ENCODE measurements around the gene ALK. TPM values are rescaled to one million over a fixed set of nuclear protein-coding genes. Genes with fewer than 3 reads are reported as not detected.
A peak's percentile ranks its signal among the peaks of the same experiment; 100 is the strongest.

ALK gene
- total RNA-seq, 1 experiment from 2014 or later: 14.7 TPM

DNA sequence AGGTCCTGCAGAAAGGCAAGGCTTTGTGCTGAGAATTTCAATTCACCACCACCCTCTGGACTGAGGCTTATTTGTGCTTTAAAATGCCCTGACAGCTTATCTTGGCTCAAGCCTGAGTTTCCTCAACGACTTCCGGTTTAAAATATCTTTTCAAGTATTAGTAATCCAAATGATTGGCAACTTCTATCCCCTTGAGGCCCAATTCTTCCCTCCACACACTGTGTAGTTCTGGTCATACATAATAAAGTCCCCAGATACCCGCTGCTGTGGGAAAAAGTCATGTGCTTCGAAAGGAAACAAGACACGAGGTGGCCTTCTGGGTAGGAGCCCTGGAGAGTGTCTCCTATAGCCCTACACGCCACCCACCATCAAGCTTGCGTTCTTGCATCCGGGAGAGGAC lies 393.4 kb downstream of the ALK start:
- POLR2A ChIA-PET (ENCODE audit: low non-redundant PET): no interaction called here
- BruUV-seq (replicated peaks): no TSS peak
- intact Hi-C loops (cut with micrococcal nuclease; ENCODE audit: unreplicated experiment): no loop called here
- CTCF ChIA-PET: no interaction called here
- DNase-seq (ENCODE audit: low spot score): peak; percentile 87
- Histone ChIP-seq H3K36me3 (ENCODE audit: insufficient read depth, low read length, poor library complexity, severe bottlenecking) (no peaks in the 10 kb centered on the region), H3K27me3 (replicated peaks; ENCODE audit: insufficient read depth, low read depth, low read length, poor library complexity) (no peaks in the 10 kb centered on the region), H3K4me1 (ENCODE audit: insufficient read depth, low read length, poor library complexity, severe bottlenecking) (peaks cover 29% of the 10 kb centered on the region), H3K4me3 (ENCODE audit: low read depth, low read length, poor library complexity, severe bottlenecking) (no peak overlapping the region), H3K27ac (ENCODE audit: low read depth, low read length, poor library complexity, severe bottlenecking) (no peak overlapping the region), H3K9me3 (ENCODE audit: low read depth, low read length, poor library complexity, severe bottlenecking) (no peaks in the 10 kb centered on the region)
- TF ChIP-seq, protein P1, sequence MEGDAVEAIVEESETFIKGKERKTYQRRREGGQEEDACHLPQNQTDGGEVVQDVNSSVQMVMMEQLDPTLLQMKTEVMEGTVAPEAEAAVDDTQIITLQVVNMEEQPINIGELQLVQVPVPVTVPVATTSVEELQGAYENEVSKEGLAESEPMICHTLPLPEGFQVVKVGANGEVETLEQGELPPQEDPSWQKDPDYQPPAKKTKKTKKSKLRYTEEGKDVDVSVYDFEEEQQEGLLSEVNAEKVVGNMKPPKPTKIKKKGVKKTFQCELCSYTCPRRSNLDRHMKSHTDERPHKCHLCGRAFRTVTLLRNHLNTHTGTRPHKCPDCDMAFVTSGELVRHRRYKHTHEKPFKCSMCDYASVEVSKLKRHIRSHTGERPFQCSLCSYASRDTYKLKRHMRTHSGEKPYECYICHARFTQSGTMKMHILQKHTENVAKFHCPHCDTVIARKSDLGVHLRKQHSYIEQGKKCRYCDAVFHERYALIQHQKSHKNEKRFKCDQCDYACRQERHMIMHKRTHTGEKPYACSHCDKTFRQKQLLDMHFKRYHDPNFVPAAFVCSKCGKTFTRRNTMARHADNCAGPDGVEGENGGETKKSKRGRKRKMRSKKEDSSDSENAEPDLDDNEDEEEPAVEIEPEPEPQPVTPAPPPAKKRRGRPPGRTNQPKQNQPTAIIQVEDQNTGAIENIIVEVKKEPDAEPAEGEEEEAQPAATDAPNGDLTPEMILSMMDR (conservative IDR thresholded peaks at IDR 0.05; ENCODE audit: low read depth, low read length): no peak
- TF ChIP-seq EZH2 (IDR thresholded peaks at IDR 0.05; ENCODE audit: borderline replicate concordance, low read depth, low read length, poor library complexity, severe bottlenecking): no peak

DNA sequence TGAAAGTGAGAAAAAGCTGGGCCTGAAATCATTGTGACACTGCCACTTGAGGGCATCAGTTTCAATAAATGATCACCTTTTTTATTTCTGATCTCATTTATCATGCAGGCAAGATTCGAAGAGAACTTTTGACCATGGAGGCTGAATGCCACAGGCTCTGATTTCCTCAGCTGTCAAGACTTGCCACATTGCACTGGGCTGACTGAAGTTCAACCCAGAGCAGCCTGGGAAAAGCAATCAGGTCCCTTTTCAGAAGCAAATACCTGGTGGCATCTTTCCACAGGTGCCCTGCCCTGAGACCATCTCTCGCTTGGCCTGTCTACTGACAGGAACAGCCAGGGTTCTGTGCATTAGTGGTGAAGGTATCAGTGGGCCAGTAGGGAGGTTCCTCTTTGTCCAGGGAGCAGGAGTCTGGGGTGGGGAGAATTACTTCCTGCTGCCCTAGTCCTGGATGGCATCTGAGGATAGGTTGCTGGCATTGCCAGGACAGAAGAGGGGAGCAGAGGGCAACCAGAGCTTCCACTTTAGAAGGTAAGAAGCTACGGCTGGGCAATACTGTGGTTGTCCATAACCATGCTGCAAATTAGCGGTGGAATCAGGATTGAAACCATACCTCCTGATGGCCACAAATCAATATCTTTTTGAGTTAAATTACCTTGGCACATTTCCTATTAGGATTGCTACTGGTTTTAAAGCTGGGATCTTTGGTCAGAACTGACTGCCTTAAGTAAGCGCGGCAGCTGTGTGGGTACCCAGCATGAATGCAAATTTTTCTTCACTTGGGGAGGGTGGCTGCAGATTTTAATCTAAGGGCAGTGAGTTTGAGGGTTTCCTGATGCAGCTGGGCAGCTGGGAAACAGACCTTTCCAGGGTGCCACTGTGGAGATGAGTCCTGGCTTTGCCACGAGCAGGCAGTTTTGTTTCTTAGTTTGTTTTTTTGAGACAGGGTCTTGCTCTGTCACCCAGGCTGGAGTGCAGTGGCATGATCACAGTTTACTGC lies 394.5 kb downstream of the ALK start:
- no peak for DNase-seq (ENCODE audit: low spot score)
- H3K27ac ChIP-seq (ENCODE audit: low read depth, low read length, poor library complexity, severe bottlenecking): no peak overlapping the region
- no peak overlapping the region for H3K4me3 ChIP-seq (ENCODE audit: low read depth, low read length, poor library complexity, severe bottlenecking)
- ChIA-PET POLR2A (ENCODE audit: low non-redundant PET) (no interaction called here), CTCF (no interaction called here)
- peaks cover 29% of the 10 kb centered on the region for H3K4me1 ChIP-seq (ENCODE audit: insufficient read depth, low read length, poor library complexity, severe bottlenecking)
- no peaks in the 10 kb centered on the region for H3K36me3 ChIP-seq (ENCODE audit: insufficient read depth, low read length, poor library complexity, severe bottlenecking)
- H3K9me3 ChIP-seq (ENCODE audit: low read depth, low read length, poor library complexity, severe bottlenecking): no peaks in the 10 kb centered on the region
- no TSS peak for BruUV-seq (replicated peaks)
- H3K27me3 ChIP-seq (replicated peaks; ENCODE audit: insufficient read depth, low read depth, low read length, poor library complexity): no peaks in the 10 kb centered on the region
- intact Hi-C loops (cut with micrococcal nuclease; ENCODE audit: unreplicated experiment): no loop called here
- no peak for TF ChIP-seq EZH2 (IDR thresholded peaks at IDR 0.05; ENCODE audit: borderline replicate concordance, low read depth, low read length, poor library complexity, severe bottlenecking)
- TF ChIP-seq, protein P1 (conservative IDR thresholded peaks at IDR 0.05; ENCODE audit: low read depth, low read length): no peak

DNA sequence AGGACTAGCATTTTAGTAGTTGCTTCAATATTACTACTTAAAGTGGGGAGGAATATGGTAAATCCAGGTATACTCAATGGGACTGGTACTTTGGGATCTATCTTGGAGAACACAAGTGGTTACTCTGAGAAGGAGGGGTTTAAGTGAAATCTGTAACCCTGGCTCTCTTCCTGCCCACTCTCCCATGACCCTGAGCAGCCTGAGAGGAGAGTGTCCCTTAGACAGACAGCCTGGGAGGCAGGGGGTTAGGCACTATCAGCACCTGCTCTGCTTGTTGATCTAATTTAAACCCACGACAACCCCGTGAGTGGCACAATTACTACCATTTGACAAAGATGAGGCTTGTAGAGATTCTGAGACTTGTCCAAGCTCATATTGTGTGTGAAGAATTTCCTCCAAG lies 395.5 kb downstream of the ALK start:
- TF ChIP-seq, protein P1 (conservative IDR thresholded peaks at IDR 0.05; ENCODE audit: low read depth, low read length): no peak
- no peak for TF ChIP-seq EZH2 (IDR thresholded peaks at IDR 0.05; ENCODE audit: borderline replicate concordance, low read depth, low read length, poor library complexity, severe bottlenecking)
- no peaks in the 10 kb centered on the region for H3K36me3 ChIP-seq (ENCODE audit: insufficient read depth, low read length, poor library complexity, severe bottlenecking)
- no peaks in the 10 kb centered on the region for H3K27me3 ChIP-seq (replicated peaks; ENCODE audit: insufficient read depth, low read depth, low read length, poor library complexity)
- no peak for DNase-seq (ENCODE audit: low spot score)
- no peaks in the 10 kb centered on the region for H3K9me3 ChIP-seq (ENCODE audit: low read depth, low read length, poor library complexity, severe bottlenecking)
- BruUV-seq (replicated peaks): no TSS peak
- no peak overlapping the region for H3K4me3 ChIP-seq (ENCODE audit: low read depth, low read length, poor library complexity, severe bottlenecking)
- CTCF ChIA-PET: no interaction called here
- POLR2A ChIA-PET (ENCODE audit: low non-redundant PET): no interaction called here
- H3K4me1 ChIP-seq (ENCODE audit: insufficient read depth, low read length, poor library complexity, severe bottlenecking): peaks cover 29% of the 10 kb centered on the region
- intact Hi-C loops (cut with micrococcal nuclease; ENCODE audit: unreplicated experiment): no loop called here
- no peak overlapping the region for H3K27ac ChIP-seq (ENCODE audit: low read depth, low read length, poor library complexity, severe bottlenecking)

All from A673 (cell line).